H9 (cell line): ENCODE results near the gene SDR42E1. TPM values are rescaled to one million over a fixed set of nuclear protein-coding genes. Genes with fewer than 3 reads are reported as not detected.

ENCODE experiments used
- DNase-seq: peaks from one replicate; pipeline ENCODE4 v3.0.0-alpha.2; 2017
- H2AFZ ChIP-seq: one replicate; pipeline ENCODE4 v1.6.1; 2013; ENCODE audit warnings: mild to moderate bottlenecking, low read length, control low read depth, moderate library complexity
- H2AK5ac ChIP-seq: 2 replicates; pipeline ENCODE4 v1.6.1; 2013; ENCODE audit warnings: low read length, control low read depth, mixed read lengths; ENCODE audit not compliant: insufficient read length
- H2BK120ac ChIP-seq: one replicate; pipeline ENCODE4 v1.6.1; 2013; ENCODE audit warnings: low read depth, mild to moderate bottlenecking, low read length, control low read depth, inconsistent platforms; ENCODE audit not compliant: poor library complexity, severe bottlenecking
- H2BK12ac ChIP-seq: 2 replicates; pipeline ENCODE4 v1.6.1; 2013; ENCODE audit warnings: low read length, control low read depth, mixed read lengths, low read depth; ENCODE audit not compliant: insufficient read length
- H2BK15ac ChIP-seq: 2 replicates; pipeline ENCODE4 v1.6.1; 2013; ENCODE audit warnings: low read depth, low read length, control low read depth
- H2BK20ac ChIP-seq: one replicate; pipeline ENCODE4 v1.6.1; 2013; ENCODE audit warnings: low read depth, mild to moderate bottlenecking, low read length, control low read depth, inconsistent platforms; ENCODE audit not compliant: poor library complexity, severe bottlenecking
- H2BK5ac ChIP-seq: 2 replicates; pipeline ENCODE4 v1.6.1; 2013; ENCODE audit warnings: low read length, control low read depth, mixed read lengths; ENCODE audit not compliant: insufficient read length
- H3K14ac ChIP-seq: 2 replicates; pipeline ENCODE4 v1.6.1; 2013; ENCODE audit warnings: low read length, control low read depth; ENCODE audit not compliant: insufficient read depth
- H3K18ac ChIP-seq: 2 replicates; pipeline ENCODE4 v1.6.1; 2013; ENCODE audit warnings: low read depth, mild to moderate bottlenecking, mixed read lengths, low read length, control low read depth; ENCODE audit not compliant: insufficient read length
- H3K23ac ChIP-seq: 2 replicates; pipeline ENCODE4 v1.6.1; 2013; ENCODE audit warnings: low read length, control low read depth, mixed read lengths, low read depth; ENCODE audit not compliant: insufficient read length
- H3K23me2 ChIP-seq: 2 replicates; pipeline ENCODE4 v1.6.1; 2013; ENCODE audit warnings: low read depth, mild to moderate bottlenecking, mixed read lengths, low read length, control low read depth; ENCODE audit not compliant: insufficient read length, poor library complexity, severe bottlenecking
- H3K27ac ChIP-seq: 2 replicates; pipeline ENCODE4 v1.5.1; 2013; ENCODE audit warnings: low read length, control low read depth, mixed read lengths, low read depth; ENCODE audit not compliant: insufficient read length
- H3K27me3 ChIP-seq: 2 replicates; pipeline ENCODE4 v1.6.1; 2013; ENCODE audit warnings: low read length, control low read depth, inconsistent platforms; ENCODE audit not compliant: insufficient read depth
- H3K4ac ChIP-seq: 2 replicates; pipeline ENCODE4 v1.6.1; 2013; ENCODE audit warnings: low read depth, mild to moderate bottlenecking, control low read depth, inconsistent platforms, low read length, moderate library complexity
- H3K4me1 ChIP-seq: 2 replicates; pipeline ENCODE4 v1.6.1; 2013; ENCODE audit warnings: low read length, control low read depth, inconsistent platforms; ENCODE audit not compliant: insufficient read depth
- H3K4me2 ChIP-seq: 2 replicates; pipeline ENCODE4 v1.6.1; 2013; ENCODE audit warnings: low read length, control low read depth, mixed read lengths; ENCODE audit not compliant: insufficient read length, insufficient read depth
- H3K56ac ChIP-seq: 2 replicates; pipeline ENCODE4 v1.6.1; 2013; ENCODE audit warnings: low read depth, mild to moderate bottlenecking, mixed read lengths, low read length, control low read depth; ENCODE audit not compliant: insufficient read length
- H3K79me1 ChIP-seq: 2 replicates; pipeline ENCODE4 v1.6.1; 2013; ENCODE audit warnings: low read depth, mild to moderate bottlenecking, moderate library complexity, low read length, control low read depth, inconsistent platforms; ENCODE audit not compliant: insufficient read depth, poor library complexity, severe bottlenecking
- H3K79me2 ChIP-seq: 2 replicates; pipeline ENCODE4 v1.6.1; 2013; ENCODE audit warnings: low read length, control low read depth, inconsistent platforms; ENCODE audit not compliant: insufficient read depth
- H3K9ac ChIP-seq: 2 replicates; pipeline ENCODE4 v1.6.1; 2013; ENCODE audit warnings: low read length, control low read depth, mixed read lengths; ENCODE audit not compliant: insufficient read length; ENCODE audit errors: extremely low read depth
- H3K9me3 ChIP-seq: one replicate; pipeline ENCODE4 v1.6.1; 2013; ENCODE audit warnings: low read depth, low read length, inconsistent platforms; ENCODE audit not compliant: control insufficient read depth
- H3T11ph ChIP-seq: one replicate; pipeline ENCODE4 v1.6.1; 2013; ENCODE audit warnings: mild to moderate bottlenecking, low read length, control low read depth, inconsistent platforms
- H4K20me1 ChIP-seq: one replicate; pipeline ENCODE4 v1.6.1; 2013; ENCODE audit not compliant: control insufficient read depth, insufficient read length, insufficient read depth
- H4K5ac ChIP-seq: 2 replicates; pipeline ENCODE4 v1.6.1; 2013; ENCODE audit warnings: low read depth, mild to moderate bottlenecking, mixed read lengths, low read length, control low read depth; ENCODE audit not compliant: insufficient read length
- H4K8ac ChIP-seq: replicated peaks from 2 replicates; pipeline ENCODE4 v1.6.1; 2013; ENCODE audit warnings: low read length, control low read depth, mixed read lengths, low read depth; ENCODE audit not compliant: insufficient read length
- H4K91ac ChIP-seq: 2 replicates; pipeline ENCODE4 v1.6.1; 2013; ENCODE audit warnings: low read depth, mild to moderate bottlenecking, moderate library complexity, mixed read lengths, low read length, control low read depth; ENCODE audit not compliant: insufficient read length
- H3K27ac Mint-ChIP-seq, 3 experiments: 2 replicates in 2 of 3; 3 replicates in 1 of 3; pipeline ENCODE4 v1.8.0; 2020 to 2021; ENCODE audit warnings: mixed read lengths in 3 of 3, mild to moderate bottlenecking in 1 of 3, moderate library complexity in 1 of 3
- H3K27me3 Mint-ChIP-seq: 2 replicates; pipeline ENCODE4 v1.8.0; 2021; ENCODE audit warnings: low read depth, mild to moderate bottlenecking, moderate library complexity, mixed read lengths
- H3K36me3 Mint-ChIP-seq, 3 experiments: 2 replicates in 2 of 3; 3 replicates in 1 of 3; pipeline ENCODE4 v1.8.0; 2020 to 2021; ENCODE audit warnings: low read depth in 3 of 3, mixed read lengths in 3 of 3; ENCODE audit not compliant: insufficient read depth in 1 of 3
- H3K4me1 Mint-ChIP-seq, 2 experiments: 2 replicates each; pipeline ENCODE4 v1.8.0; 2020; ENCODE audit warnings: mixed read lengths in 2 of 2
- H3K4me3 Mint-ChIP-seq, 2 experiments: 2 replicates in 1 of 2; 3 replicates in 1 of 2; pipeline ENCODE4 v1.8.0; 2020 to 2021; ENCODE audit warnings: mild to moderate bottlenecking in 2 of 2, mixed read lengths in 2 of 2, moderate library complexity in 1 of 2
- H3K9me3 Mint-ChIP-seq, 2 experiments: 2 replicates in 1 of 2; 3 replicates in 1 of 2; pipeline ENCODE4 v1.8.0; 2020; ENCODE audit warnings: mild to moderate bottlenecking in 2 of 2, mixed read lengths in 2 of 2, moderate library complexity in 1 of 2
- WGBS: extraction: QIAGEN DNeasy Blood & Tissue Kit; methylation state at CpG from one replicate; pipeline ENCODE4 v1.1.7; 2013; ENCODE audit warnings: missing lambda C conversion rate, low lambda C conversion rate, mixed read lengths; ENCODE audit not compliant: insufficient read length; ENCODE audit errors: extremely low coverage; 5-methylcytosine and 5-hydroxymethylcytosine counted together
- total RNA-seq: library from RNA; stranded (reverse); gene quantifications from 2 replicates; pipeline ENCODE4 v1.2.1, GENCODE V29; 2021
- TF ChIP-seq, protein P1 (sequence below): fragments of 200-600 bp; sonication (generic); conservative IDR thresholded peaks from 3 replicates; pipeline ENCODE4 v1.8.0; 2021; ENCODE audit warnings: antibody characterized with exemption, mild to moderate bottlenecking

Gene SDR42E1
- total RNA-seq, 1 experiment from 2014 or later = not detected

DNA sequence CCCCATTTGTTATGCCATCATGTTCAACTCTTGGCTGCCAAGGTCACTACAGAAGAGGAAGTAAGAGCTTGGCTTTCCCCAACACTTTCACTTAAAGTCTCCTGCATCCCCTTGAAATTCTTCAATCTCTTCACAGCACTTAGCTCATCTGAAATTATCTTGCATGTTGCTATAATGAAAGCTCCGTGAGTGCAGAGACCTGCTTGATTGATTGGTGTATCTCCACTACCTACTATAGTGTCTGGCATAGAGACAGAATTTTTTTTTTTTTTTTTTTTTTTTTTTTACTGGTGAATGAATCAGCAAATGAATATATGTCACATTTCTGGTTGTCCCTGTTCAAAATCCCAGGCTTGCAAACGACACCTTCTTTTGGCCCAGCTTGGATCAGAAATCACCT, 1.9 kb upstream of the SDR42E1 start:
- no peak overlapping the region for H3K4me3 Mint-ChIP-seq
- no peaks in the 10 kb centered on the region for H3K4me1 Mint-ChIP-seq
- peaks cover 38 to 46% of the 10 kb centered on the region in 2 experiments for H3K9me3 Mint-ChIP-seq

More for the DNA sequence above, 1.9 kb upstream of the SDR42E1 start:
- DNase-seq = no peak
- no peaks in the 10 kb centered on the region for H3K23me2 ChIP-seq
- no peak overlapping the region for H3K56ac ChIP-seq
- H3K36me3 Mint-ChIP-seq = peaks cover 20 to 30% (median 26%) of the 10 kb centered on the region in 3 experiments
- H3K9me3 ChIP-seq = peaks cover 5% of the 10 kb centered on the region
- no peak overlapping the region for H2BK5ac ChIP-seq
- H4K5ac ChIP-seq = no peak overlapping the region
- no peak overlapping the region for H3T11ph ChIP-seq
- no peak overlapping the region for H2BK15ac ChIP-seq
- H3K27me3 ChIP-seq = no peaks in the 10 kb centered on the region
- no CpG with 5 or more reads among the region's 2 CpGs for WGBS
- no peak overlapping the region for H4K91ac ChIP-seq
- no peak overlapping the region for H2AFZ ChIP-seq
- no peaks in the 10 kb centered on the region for H4K20me1 ChIP-seq
- no peaks in the 10 kb centered on the region for H3K79me2 ChIP-seq
- no peak overlapping the region for H3K27ac ChIP-seq
- TF ChIP-seq, protein P1, sequence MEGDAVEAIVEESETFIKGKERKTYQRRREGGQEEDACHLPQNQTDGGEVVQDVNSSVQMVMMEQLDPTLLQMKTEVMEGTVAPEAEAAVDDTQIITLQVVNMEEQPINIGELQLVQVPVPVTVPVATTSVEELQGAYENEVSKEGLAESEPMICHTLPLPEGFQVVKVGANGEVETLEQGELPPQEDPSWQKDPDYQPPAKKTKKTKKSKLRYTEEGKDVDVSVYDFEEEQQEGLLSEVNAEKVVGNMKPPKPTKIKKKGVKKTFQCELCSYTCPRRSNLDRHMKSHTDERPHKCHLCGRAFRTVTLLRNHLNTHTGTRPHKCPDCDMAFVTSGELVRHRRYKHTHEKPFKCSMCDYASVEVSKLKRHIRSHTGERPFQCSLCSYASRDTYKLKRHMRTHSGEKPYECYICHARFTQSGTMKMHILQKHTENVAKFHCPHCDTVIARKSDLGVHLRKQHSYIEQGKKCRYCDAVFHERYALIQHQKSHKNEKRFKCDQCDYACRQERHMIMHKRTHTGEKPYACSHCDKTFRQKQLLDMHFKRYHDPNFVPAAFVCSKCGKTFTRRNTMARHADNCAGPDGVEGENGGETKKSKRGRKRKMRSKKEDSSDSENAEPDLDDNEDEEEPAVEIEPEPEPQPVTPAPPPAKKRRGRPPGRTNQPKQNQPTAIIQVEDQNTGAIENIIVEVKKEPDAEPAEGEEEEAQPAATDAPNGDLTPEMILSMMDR = no peak
- no peak overlapping the region for H4K8ac ChIP-seq
- H3K18ac ChIP-seq = no peak overlapping the region
- H2BK20ac ChIP-seq = no peak overlapping the region
- H3K4ac ChIP-seq = no peak overlapping the region
- no peak overlapping the region for H3K14ac ChIP-seq
- H3K9ac ChIP-seq = no peak overlapping the region
- H3K23ac ChIP-seq = no peak overlapping the region
- H3K79me1 ChIP-seq = no peaks in the 10 kb centered on the region
- H3K4me2 ChIP-seq = no peak overlapping the region
- H3K27ac Mint-ChIP-seq = no peak overlapping the region
- peaks cover 9% of the 10 kb centered on the region for H3K27me3 Mint-ChIP-seq
- H2AK5ac ChIP-seq = no peak overlapping the region
- no peak overlapping the region for H2BK120ac ChIP-seq
- no peaks in the 10 kb centered on the region for H3K4me1 ChIP-seq
- no peak overlapping the region for H2BK12ac ChIP-seq
